GM12872 (cell line): Measurements from ENCODE around the gene MIF.

Experiments used
- CTCF ChIP-seq: IDR thresholded peaks from 3 replicates; pipeline ENCODE4 v1.5.1; 2011; ENCODE audit warnings: low read depth, mild to moderate bottlenecking, low read length, moderate library complexity; ENCODE audit not compliant: insufficient read depth

Gene MIF

GRCh38 chr22:23910496-23911190 is 16.5 kb downstream of the MIF start:
- no peak for TF ChIP-seq CTCF

GRCh38 chr22:23911318-23911980 is 17.3 kb downstream of the MIF start:
- no peak for TF ChIP-seq CTCF

GRCh38 chr22:23912293-23912903 is 18.2 kb downstream of the MIF start:
- TF ChIP-seq CTCF = no peak

- no peak for TF ChIP-seq CTCF
Observed at GRCh38 chr22:23913306-23913660, 19.1 kb downstream of the MIF start.

GRCh38 chr22:23913661-23914353 is 19.6 kb downstream of the MIF start:
- no peak for TF ChIP-seq CTCF

- no peak for TF ChIP-seq CTCF
Observed at GRCh38 chr22:23915290-23915689, 21.1 kb downstream of the MIF start.

GRCh38 chr22:23922921-23923320 is 28.7 kb downstream of the MIF start:
- no peak for TF ChIP-seq CTCF
